Left cardiac atrium (tissue), 4 donors: ENCODE measurements around the gene GABRA5. TPM values are rescaled to one million over a fixed set of nuclear protein-coding genes. Genes with fewer than 3 reads are reported as not detected.

ENCODE experiments used
- ATAC-seq, 2 donors: fragments of 200-7000 bp; cut with Tn5 transposase; one replicate each; pipeline ENCODE4 v1.9.1; 2020; ENCODE audit warnings: mild to moderate bottlenecking in 2 of 2, moderate library complexity in 2 of 2
- DNase-seq: peaks from one replicate; pipeline ENCODE4 v3.0.0-alpha.2; 2020
- intact Hi-C, 2 donors: fragments of 100-400 bp; cut with DNase I; formaldehyde crosslinking; loops; one replicate each; pipeline versions ENCODE4 v1.14.1 to v1.15.1; 2022 to 2023
- total RNA-seq, 2 donors: library from RNA; stranded (reverse); fragmentation: NEBNext Ultra II Directional; extraction: Animal tissue kit (Norgen Biotek cat#: 25700); gene quantifications; one replicate each; pipeline ENCODE4 v1.2.1, GENCODE V29; 2021
- donor health status: DM: no; HTN: yes; CAD: no.
- donor health status: DM: no; HTN: yes; CAD: no; lungs with severe emphysema.
- donor health status: DM: yes; HTN: yes; CAD: no.
- donor health status: Dilated cardiomyopathy.

The GABRA5 gene
- total RNA-seq, 2 donors from 2014 or later, result 0.68 to 1.6 TPM

DNA sequence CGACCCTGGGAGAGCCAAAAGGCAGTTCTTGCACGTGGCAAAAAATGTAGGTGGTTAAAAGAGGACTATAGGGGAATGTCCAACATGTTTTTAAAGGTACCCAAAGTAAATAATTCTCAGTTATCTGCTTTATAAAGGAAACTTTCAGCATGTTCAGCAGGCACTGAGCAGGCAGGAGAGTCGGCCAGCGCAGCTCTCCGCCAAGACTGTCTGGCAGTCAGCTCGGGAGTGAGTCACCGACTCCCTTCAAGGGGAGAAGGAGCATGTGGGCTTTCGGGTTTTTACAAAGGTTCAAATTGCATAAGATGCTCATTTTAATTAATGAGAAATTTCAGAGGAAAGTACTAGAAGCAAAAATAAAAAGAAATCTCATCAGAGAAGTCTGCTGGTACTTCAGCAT, 7.0 kb downstream of the GABRA5 start:
- intact Hi-C loops, result no loop called here
- DNase-seq (peak; percentile 54), ATAC-seq (peak; percentile 83 to 96)

GRCh38 chr15:26874774-26875475, 8.1 kb downstream of the GABRA5 start:
- no peak for DNase-seq
- intact Hi-C loops, result no loop called here
- no peak for ATAC-seq

DNA sequence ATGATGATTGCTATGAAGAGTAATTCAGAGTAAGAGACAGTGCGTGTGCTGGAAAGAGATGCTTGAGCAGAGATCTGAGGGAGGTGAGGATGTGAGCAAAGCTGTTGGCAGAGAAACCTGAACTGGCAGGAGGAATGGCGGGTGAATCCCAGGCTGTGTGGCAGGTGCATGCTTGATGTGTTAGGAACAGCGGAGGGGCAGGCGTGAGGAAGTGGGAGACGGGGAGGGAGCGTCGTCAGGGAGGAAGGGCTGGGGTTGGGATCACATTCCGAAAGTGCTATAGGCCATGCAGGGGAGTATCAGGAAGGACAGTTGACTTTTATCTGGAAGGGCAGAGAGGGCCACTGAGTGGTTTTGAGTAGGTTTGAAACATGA, 8.6 kb downstream of the GABRA5 start:
- intact Hi-C loops, result no loop called here
- ATAC-seq, result no peak
- no peak for DNase-seq

GRCh38 chr15:26877831-26878230, 11.0 kb downstream of the GABRA5 start:
- DNase-seq (no peak), ATAC-seq (no peak)

DNA sequence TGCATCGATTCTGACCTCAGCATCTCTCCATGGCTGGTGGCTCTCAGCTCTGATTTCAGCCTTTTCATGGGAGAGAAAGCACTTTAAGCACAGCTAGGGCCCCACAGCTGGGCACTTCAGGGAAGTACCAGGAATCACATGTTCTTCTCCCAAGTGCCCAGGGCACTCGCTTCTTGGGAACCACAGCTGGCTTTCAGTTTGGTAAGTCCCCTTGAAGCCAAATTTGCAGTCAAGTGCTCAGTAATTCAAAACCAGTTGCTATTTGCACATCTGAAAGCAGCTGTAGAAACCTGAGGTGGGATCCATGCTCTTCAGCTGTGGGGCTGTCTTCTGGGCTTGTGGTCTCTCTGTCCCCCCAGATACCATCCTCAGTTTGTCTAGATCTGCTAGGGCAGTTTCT, 12.8 kb downstream of the GABRA5 start:
- no peak for ATAC-seq
- DNase-seq, result no peak
- intact Hi-C loops, result no loop called here

More at GRCh38 chr15:26877831-26878230, 11.0 kb downstream of the GABRA5 start:
- intact Hi-C loops, result no loop called here

- ATAC-seq (no peak), DNase-seq (no peak)
- intact Hi-C loops, result no loop called here
These were observed 15.2 kb downstream of the GABRA5 start for GRCh38 chr15:26882112-26882511.

DNA sequence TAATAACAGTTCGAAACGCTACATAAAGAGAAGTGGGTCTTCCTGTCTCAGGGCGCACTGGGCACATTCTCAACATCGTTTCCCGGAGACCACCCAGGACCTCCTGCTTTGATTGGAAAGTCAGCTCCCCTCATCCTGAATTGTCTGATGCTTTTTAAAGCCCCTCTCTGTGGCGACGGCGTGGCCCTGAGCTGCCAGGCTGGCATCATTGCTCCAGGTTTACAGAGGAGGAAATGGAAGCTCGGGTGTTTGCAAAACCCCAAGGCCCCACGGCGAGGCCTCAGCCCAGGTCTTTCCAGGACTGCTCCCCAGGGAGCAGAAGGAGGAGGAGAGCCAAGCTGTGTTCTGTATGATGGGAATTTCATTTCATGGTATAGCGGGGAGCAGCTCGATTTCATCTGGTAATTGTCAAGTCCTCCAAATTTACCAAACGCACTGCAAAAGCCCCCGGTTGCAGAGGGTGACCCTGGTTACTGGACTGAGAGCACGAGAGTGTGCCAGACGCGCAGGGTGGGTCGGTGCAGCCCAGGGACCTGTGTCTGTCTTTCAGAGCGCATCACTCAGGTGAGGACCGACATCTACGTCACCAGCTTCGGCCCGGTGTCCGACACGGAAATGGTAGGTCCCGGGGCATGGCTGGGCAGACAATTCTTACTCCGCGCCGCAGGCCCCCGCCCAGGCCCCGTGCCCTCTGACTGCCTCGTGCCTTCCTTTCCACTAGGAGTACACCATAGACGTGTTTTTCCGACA, 15.9 kb downstream of the GABRA5 start:
- intact Hi-C loops, result no loop called here
- DNase-seq, result no peak
- ATAC-seq, result no peak

- DNase-seq, result no peak
- ATAC-seq, result no peak
- intact Hi-C loops, result no loop called here
These were observed 16.6 kb downstream of the GABRA5 start for GRCh38 chr15:26883466-26883865.

DNA sequence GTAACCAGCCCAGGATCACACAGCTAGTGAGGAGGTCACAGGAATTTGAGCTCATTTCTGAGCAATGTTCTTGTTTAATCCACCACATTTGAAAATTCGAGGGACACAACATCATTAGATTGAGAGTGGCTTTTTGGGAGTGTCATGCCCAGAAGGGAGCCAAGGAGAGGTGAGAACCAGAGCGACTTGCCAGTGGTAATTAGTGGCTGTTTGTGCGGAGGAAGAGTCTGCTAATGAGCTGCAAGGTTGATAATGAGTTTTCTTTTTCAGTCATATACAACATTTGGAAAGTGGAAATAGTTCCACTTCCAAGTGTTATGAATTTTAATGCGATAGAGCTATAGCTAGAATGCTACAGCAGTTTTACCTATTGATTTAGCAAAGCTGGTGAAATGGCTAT, 19.7 kb downstream of the GABRA5 start:
- ATAC-seq, result no peak
- DNase-seq, result no peak
- intact Hi-C loops, result no loop called here

DNA sequence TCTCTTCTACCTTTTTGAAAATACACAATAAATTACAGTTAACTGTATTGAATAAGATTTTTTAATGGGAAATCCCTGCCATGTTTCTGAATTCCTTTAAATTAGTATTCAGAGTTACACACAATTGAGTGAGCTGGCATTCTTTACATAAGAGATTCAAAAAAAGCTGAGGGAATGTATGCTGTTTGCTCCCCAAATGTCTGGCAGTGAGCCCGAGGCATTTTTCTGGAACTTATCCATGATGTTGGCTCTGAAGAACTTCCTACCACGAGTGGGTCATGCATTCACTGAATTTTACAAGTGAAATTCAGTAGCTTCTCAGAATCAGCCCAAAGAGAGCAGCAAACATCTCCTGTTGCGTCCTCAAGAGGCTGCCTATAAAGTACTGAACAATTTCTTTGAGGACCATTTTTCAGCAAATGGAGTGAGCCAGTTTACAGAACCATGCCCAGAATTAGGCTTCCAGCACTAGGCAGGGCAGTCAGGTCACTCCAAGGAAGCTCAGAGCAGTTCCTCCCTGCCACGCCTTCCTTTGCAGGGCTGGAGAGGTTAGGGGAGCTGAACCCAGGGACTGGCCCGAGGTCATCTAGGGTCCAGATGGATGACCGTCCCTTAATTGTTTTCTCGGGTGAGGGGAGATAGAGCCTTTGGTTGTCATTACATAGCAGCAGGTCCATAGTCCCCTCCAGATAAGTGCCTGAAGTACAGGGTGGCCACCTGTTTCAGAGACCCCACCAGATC, 21.2 kb downstream of the GABRA5 start:
- ATAC-seq (no peak), DNase-seq (no peak)
- intact Hi-C loops, result no loop called here

GRCh38 chr15:26888761-26889160, 21.9 kb downstream of the GABRA5 start:
- intact Hi-C loops, result no loop called here
- no peak for ATAC-seq
- DNase-seq, result no peak

DNA sequence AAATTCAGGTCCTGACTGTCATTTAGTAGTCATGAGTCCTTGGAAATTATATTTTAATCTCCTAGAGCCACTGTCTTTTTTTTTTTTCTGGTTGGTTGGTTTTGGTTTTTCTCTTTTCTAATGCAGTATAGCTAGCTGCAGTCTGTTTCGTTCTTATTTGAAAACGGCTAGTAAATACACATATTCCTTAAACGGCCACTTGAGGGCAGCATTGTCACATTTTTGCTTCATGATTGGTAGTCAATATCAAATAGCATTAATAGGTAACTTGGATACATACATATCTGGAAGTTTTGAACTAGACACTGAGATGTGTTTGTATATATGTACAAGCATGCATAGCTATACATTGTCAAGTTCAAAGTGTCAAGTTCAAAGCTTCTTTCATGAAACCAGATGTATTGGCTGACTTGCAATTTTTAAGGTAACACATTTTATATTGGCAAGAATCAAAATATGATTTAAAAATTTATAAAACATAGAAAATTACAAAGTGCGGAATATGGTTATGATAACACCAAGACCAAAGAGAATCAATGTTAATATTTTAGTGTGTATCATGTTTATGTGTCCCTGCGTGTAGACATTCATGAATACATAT, 22.5 kb downstream of the GABRA5 start:
- DNase-seq (no peak), ATAC-seq (no peak)
- intact Hi-C loops, result no loop called here

DNA sequence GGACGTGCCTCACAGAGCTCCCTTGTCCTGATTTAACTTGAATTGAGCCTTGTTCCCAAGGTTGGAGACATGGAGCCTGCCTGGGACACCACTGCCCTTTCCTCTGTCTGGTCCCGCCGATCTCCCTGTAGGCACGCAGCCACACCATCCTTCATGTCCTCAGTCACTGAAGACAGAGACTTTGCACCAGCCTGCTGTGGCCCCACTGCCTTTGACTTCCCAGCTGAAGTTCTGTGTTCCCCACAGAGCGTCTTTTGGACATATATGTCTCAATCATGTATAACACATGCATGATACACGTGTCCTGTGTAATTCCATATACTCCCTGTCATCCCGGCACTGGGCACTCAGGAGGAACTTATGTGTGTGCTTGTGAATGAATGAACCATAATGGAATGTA, 23.6 kb downstream of the GABRA5 start:
- intact Hi-C loops, result loop anchor here (10.0 kb wide), 2 partner anchors 124 to 464 kb away; no protein-coding TSS in a partner anchor
- DNase-seq (no peak), ATAC-seq (no peak)

DNA sequence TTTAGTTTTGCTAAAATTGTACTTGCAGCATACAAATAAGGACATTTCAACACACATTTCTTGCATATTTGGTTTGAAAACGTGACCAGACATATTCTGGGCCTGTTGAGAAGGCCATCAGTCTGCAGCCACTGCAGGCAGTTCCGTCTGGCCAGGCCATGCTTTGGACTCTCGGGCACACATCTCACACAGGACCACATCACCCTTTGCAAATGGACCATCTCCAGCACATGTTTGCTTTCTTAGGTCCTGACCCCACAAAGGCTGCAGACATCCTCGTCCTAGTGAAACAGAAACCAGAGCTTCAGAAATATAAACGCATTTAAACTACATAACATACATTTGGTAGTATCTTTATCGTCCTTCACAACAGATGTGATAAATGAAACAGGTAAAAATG, 24.1 kb downstream of the GABRA5 start:
- ATAC-seq (no peak), DNase-seq (no peak)
- intact Hi-C loops, result loop anchor here (10.0 kb wide), 2 partner anchors 124 to 464 kb away; no protein-coding TSS in a partner anchor

GRCh38 chr15:26891448-26892181, 24.8 kb downstream of the GABRA5 start:
- DNase-seq (peak; percentile 67), ATAC-seq (peak; percentile 78)
- intact Hi-C loops, result loop anchor here (10.0 kb wide), 2 partner anchors 123 to 463 kb away; no protein-coding TSS in a partner anchor

DNA sequence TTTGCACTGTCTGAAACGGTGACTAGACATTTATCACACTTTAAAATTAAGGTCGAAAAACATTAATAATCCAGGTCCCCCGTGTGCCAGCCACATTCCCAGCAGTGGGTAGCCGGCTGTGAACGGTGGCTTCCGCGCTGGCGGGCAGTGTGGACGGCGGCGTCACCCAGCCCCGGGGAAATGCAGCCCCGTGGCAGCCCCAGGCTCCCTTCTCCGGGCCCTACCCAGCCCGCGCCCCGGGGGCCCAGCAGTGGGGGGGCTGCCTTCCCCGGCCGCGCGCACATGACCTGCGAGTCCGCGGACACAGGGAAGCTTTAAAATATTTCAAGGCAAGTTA, 25.3 kb downstream of the GABRA5 start:
- DNase-seq (no peak), ATAC-seq (peak; percentile 41 to 57)
- intact Hi-C loops, result loop anchor here (10.0 kb wide), 2 partner anchors 123 to 463 kb away; no protein-coding TSS in a partner anchor

DNA sequence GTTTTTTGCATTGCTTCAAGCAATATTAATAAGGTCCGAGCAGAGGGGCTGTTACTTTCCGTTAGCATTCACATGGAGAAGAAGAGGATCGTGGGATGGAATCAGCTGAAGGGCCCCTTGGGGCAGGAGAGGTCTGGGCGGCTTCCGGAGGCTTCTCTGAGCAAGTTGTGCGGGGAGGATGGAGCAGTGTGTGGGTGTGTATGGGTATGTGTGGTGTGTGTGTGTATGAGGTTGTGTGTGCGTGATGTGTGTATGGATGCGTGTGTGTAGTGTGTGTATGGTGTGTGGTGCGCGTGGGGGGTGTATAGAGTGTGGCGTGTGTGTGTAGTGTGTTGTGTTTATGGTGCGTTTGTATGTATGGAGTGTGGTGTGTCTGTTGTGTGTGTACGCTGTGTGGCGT, 25.8 kb downstream of the GABRA5 start:
- intact Hi-C loops, result loop anchor here (10.0 kb wide), 2 partner anchors 122 to 462 kb away; no protein-coding TSS in a partner anchor
- no peak for ATAC-seq
- no peak for DNase-seq

DNA sequence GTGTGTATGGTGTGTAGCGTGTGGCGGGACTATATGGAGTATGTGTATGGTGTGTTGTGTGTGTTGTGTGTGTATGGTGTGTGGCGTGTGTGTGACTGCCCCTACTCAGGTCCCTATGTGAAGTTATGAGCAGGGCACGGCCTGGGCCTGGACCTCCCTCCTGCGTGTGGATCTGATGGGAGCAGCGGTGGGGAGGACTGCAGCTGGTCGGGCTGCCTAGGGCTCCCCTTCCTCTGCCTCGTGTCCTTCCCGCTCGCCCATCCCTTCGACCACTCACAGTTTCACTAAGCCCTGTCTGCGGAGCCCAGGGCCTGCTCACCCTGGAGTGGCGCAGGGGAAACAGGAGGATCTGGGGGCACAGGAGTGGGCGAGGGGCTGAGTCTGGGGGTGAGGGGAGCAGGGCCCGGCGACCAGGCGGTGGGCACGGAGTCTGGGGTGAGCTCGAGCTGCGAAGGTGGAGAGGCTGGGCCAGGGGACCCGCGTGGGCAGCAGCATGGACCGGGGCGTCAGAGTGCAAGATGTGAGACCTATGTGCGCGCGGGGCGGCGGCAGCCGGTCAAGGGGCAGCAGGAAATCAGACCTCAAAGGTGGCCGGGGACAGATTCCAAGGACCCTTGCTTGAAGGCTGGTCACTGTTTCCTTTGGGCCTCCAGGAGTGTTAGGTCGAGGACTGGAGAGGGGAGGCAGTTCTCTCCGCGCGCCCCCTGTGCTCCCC, 26.6 kb downstream of the GABRA5 start:
- no peak for DNase-seq
- intact Hi-C loops, result loop anchor here (10.0 kb wide), 2 partner anchors 121 to 461 kb away; no protein-coding TSS in a partner anchor
- ATAC-seq, result no peak
